H9 (cell line): ENCODE measurements around the gene STBD1. TPM values are rescaled to one million over a fixed set of nuclear protein-coding genes. Genes with fewer than 3 reads are reported as not detected.

ENCODE experiments used
- DNase-seq: peaks from one replicate; pipeline ENCODE4 v3.0.0-alpha.2; 2017
- H2AFZ ChIP-seq: one replicate; pipeline ENCODE4 v1.6.1; 2013; ENCODE audit warnings: mild to moderate bottlenecking, low read length, control low read depth, moderate library complexity
- H2AK5ac ChIP-seq: 2 replicates; pipeline ENCODE4 v1.6.1; 2013; ENCODE audit warnings: low read length, control low read depth, mixed read lengths; ENCODE audit not compliant: insufficient read length
- H2BK120ac ChIP-seq: one replicate; pipeline ENCODE4 v1.6.1; 2013; ENCODE audit warnings: low read depth, mild to moderate bottlenecking, low read length, control low read depth, inconsistent platforms; ENCODE audit not compliant: poor library complexity, severe bottlenecking
- H2BK12ac ChIP-seq: 2 replicates; pipeline ENCODE4 v1.6.1; 2013; ENCODE audit warnings: low read length, control low read depth, mixed read lengths, low read depth; ENCODE audit not compliant: insufficient read length
- H2BK15ac ChIP-seq: 2 replicates; pipeline ENCODE4 v1.6.1; 2013; ENCODE audit warnings: low read depth, low read length, control low read depth
- H2BK20ac ChIP-seq: one replicate; pipeline ENCODE4 v1.6.1; 2013; ENCODE audit warnings: low read depth, mild to moderate bottlenecking, low read length, control low read depth, inconsistent platforms; ENCODE audit not compliant: poor library complexity, severe bottlenecking
- H2BK5ac ChIP-seq: 2 replicates; pipeline ENCODE4 v1.6.1; 2013; ENCODE audit warnings: low read length, control low read depth, mixed read lengths; ENCODE audit not compliant: insufficient read length
- H3K14ac ChIP-seq: 2 replicates; pipeline ENCODE4 v1.6.1; 2013; ENCODE audit warnings: low read length, control low read depth; ENCODE audit not compliant: insufficient read depth
- H3K18ac ChIP-seq: 2 replicates; pipeline ENCODE4 v1.6.1; 2013; ENCODE audit warnings: low read depth, mild to moderate bottlenecking, mixed read lengths, low read length, control low read depth; ENCODE audit not compliant: insufficient read length
- H3K23ac ChIP-seq: 2 replicates; pipeline ENCODE4 v1.6.1; 2013; ENCODE audit warnings: low read length, control low read depth, mixed read lengths, low read depth; ENCODE audit not compliant: insufficient read length
- H3K23me2 ChIP-seq: 2 replicates; pipeline ENCODE4 v1.6.1; 2013; ENCODE audit warnings: low read depth, mild to moderate bottlenecking, mixed read lengths, low read length, control low read depth; ENCODE audit not compliant: insufficient read length, poor library complexity, severe bottlenecking
- H3K27ac ChIP-seq: 2 replicates; pipeline ENCODE4 v1.5.1; 2013; ENCODE audit warnings: low read length, control low read depth, mixed read lengths, low read depth; ENCODE audit not compliant: insufficient read length
- H3K27me3 ChIP-seq: 2 replicates; pipeline ENCODE4 v1.6.1; 2013; ENCODE audit warnings: low read length, control low read depth, inconsistent platforms; ENCODE audit not compliant: insufficient read depth
- H3K4ac ChIP-seq: 2 replicates; pipeline ENCODE4 v1.6.1; 2013; ENCODE audit warnings: low read depth, mild to moderate bottlenecking, control low read depth, inconsistent platforms, low read length, moderate library complexity
- H3K4me1 ChIP-seq: 2 replicates; pipeline ENCODE4 v1.6.1; 2013; ENCODE audit warnings: low read length, control low read depth, inconsistent platforms; ENCODE audit not compliant: insufficient read depth
- H3K4me2 ChIP-seq: 2 replicates; pipeline ENCODE4 v1.6.1; 2013; ENCODE audit warnings: low read length, control low read depth, mixed read lengths; ENCODE audit not compliant: insufficient read length, insufficient read depth
- H3K56ac ChIP-seq: 2 replicates; pipeline ENCODE4 v1.6.1; 2013; ENCODE audit warnings: low read depth, mild to moderate bottlenecking, mixed read lengths, low read length, control low read depth; ENCODE audit not compliant: insufficient read length
- H3K79me1 ChIP-seq: 2 replicates; pipeline ENCODE4 v1.6.1; 2013; ENCODE audit warnings: low read depth, mild to moderate bottlenecking, moderate library complexity, low read length, control low read depth, inconsistent platforms; ENCODE audit not compliant: insufficient read depth, poor library complexity, severe bottlenecking
- H3K79me2 ChIP-seq: 2 replicates; pipeline ENCODE4 v1.6.1; 2013; ENCODE audit warnings: low read length, control low read depth, inconsistent platforms; ENCODE audit not compliant: insufficient read depth
- H3K9ac ChIP-seq: 2 replicates; pipeline ENCODE4 v1.6.1; 2013; ENCODE audit warnings: low read length, control low read depth, mixed read lengths; ENCODE audit not compliant: insufficient read length; ENCODE audit errors: extremely low read depth
- H3K9me3 ChIP-seq: one replicate; pipeline ENCODE4 v1.6.1; 2013; ENCODE audit warnings: low read depth, low read length, inconsistent platforms; ENCODE audit not compliant: control insufficient read depth
- H3T11ph ChIP-seq: one replicate; pipeline ENCODE4 v1.6.1; 2013; ENCODE audit warnings: mild to moderate bottlenecking, low read length, control low read depth, inconsistent platforms
- H4K20me1 ChIP-seq: one replicate; pipeline ENCODE4 v1.6.1; 2013; ENCODE audit not compliant: control insufficient read depth, insufficient read length, insufficient read depth
- H4K5ac ChIP-seq: 2 replicates; pipeline ENCODE4 v1.6.1; 2013; ENCODE audit warnings: low read depth, mild to moderate bottlenecking, mixed read lengths, low read length, control low read depth; ENCODE audit not compliant: insufficient read length
- H4K8ac ChIP-seq: replicated peaks from 2 replicates; pipeline ENCODE4 v1.6.1; 2013; ENCODE audit warnings: low read length, control low read depth, mixed read lengths, low read depth; ENCODE audit not compliant: insufficient read length
- H4K91ac ChIP-seq: 2 replicates; pipeline ENCODE4 v1.6.1; 2013; ENCODE audit warnings: low read depth, mild to moderate bottlenecking, moderate library complexity, mixed read lengths, low read length, control low read depth; ENCODE audit not compliant: insufficient read length
- H3K27ac Mint-ChIP-seq, 3 experiments: 2 replicates in 2 of 3; 3 replicates in 1 of 3; pipeline ENCODE4 v1.8.0; 2020 to 2021; ENCODE audit warnings: mixed read lengths in 3 of 3, mild to moderate bottlenecking in 1 of 3, moderate library complexity in 1 of 3
- H3K27me3 Mint-ChIP-seq: 2 replicates; pipeline ENCODE4 v1.8.0; 2021; ENCODE audit warnings: low read depth, mild to moderate bottlenecking, moderate library complexity, mixed read lengths
- H3K36me3 Mint-ChIP-seq, 3 experiments: 2 replicates in 2 of 3; 3 replicates in 1 of 3; pipeline ENCODE4 v1.8.0; 2020 to 2021; ENCODE audit warnings: low read depth in 3 of 3, mixed read lengths in 3 of 3; ENCODE audit not compliant: insufficient read depth in 1 of 3
- H3K4me1 Mint-ChIP-seq, 2 experiments: 2 replicates each; pipeline ENCODE4 v1.8.0; 2020; ENCODE audit warnings: mixed read lengths in 2 of 2
- H3K4me3 Mint-ChIP-seq, 2 experiments: 2 replicates in 1 of 2; 3 replicates in 1 of 2; pipeline ENCODE4 v1.8.0; 2020 to 2021; ENCODE audit warnings: mild to moderate bottlenecking in 2 of 2, mixed read lengths in 2 of 2, moderate library complexity in 1 of 2
- H3K9me3 Mint-ChIP-seq, 2 experiments: 2 replicates in 1 of 2; 3 replicates in 1 of 2; pipeline ENCODE4 v1.8.0; 2020; ENCODE audit warnings: mild to moderate bottlenecking in 2 of 2, mixed read lengths in 2 of 2, moderate library complexity in 1 of 2
- WGBS: extraction: QIAGEN DNeasy Blood & Tissue Kit; methylation state at CpG from one replicate; pipeline ENCODE4 v1.1.7; 2013; ENCODE audit warnings: missing lambda C conversion rate, low lambda C conversion rate, mixed read lengths; ENCODE audit not compliant: insufficient read length; ENCODE audit errors: extremely low coverage; 5-methylcytosine and 5-hydroxymethylcytosine counted together
- total RNA-seq: library from RNA; stranded (reverse); gene quantifications from 2 replicates; pipeline ENCODE4 v1.2.1, GENCODE V29; 2021
- TF ChIP-seq, protein P1 (sequence below): fragments of 200-600 bp; sonication (generic); conservative IDR thresholded peaks from 3 replicates; pipeline ENCODE4 v1.8.0; 2021; ENCODE audit warnings: antibody characterized with exemption, mild to moderate bottlenecking

STBD1 gene
- total RNA-seq, 1 experiment from 2014 or later = 1.1 TPM

DNA sequence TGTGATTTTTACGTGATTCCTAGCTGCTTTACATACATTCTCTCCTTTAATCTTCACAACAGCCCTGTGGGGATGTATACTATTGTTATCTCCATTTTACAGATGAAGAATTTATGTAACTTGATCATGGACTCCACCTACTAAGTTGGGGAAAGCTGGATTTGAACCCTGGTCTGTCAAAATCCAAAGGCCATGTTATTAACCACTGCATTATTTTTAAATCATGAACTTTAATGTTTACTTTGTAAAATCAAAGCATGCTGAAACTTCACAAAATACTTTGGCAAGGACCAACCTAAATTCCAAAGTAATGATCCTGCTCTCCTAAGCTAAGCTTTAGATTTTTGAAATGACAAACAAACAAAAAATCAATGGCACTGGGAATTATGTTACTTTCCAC, 28.9 kb upstream of the STBD1 start:
- no peaks in the 10 kb centered on the region for H3K23me2 ChIP-seq
- H2AFZ ChIP-seq = no peak overlapping the region
- H4K91ac ChIP-seq = no peak overlapping the region
- no peak overlapping the region for H2BK12ac ChIP-seq
- no peaks in the 10 kb centered on the region for H3K4me1 Mint-ChIP-seq
- H3K27me3 ChIP-seq = no peaks in the 10 kb centered on the region
- H2BK15ac ChIP-seq = no peak overlapping the region
- H3K23ac ChIP-seq = no peak overlapping the region
- H3K27me3 Mint-ChIP-seq = no peaks in the 10 kb centered on the region
- H3K27ac ChIP-seq = no peak overlapping the region
- no peaks in the 10 kb centered on the region for H4K20me1 ChIP-seq
- no peaks in the 10 kb centered on the region for H3K79me2 ChIP-seq
- H3K27ac Mint-ChIP-seq = no peak overlapping the region
- H2BK20ac ChIP-seq = no peak overlapping the region
- H3K4me2 ChIP-seq = no peak overlapping the region
- no peak overlapping the region for H3K56ac ChIP-seq
- no peak overlapping the region for H3K18ac ChIP-seq
- no peak overlapping the region for H2BK5ac ChIP-seq
- no peak overlapping the region for H3K4ac ChIP-seq
- no peak overlapping the region for H4K5ac ChIP-seq
- H3K9ac ChIP-seq = no peak overlapping the region
- no peak overlapping the region for H2BK120ac ChIP-seq
- DNase-seq = no peak
- TF ChIP-seq, protein P1, sequence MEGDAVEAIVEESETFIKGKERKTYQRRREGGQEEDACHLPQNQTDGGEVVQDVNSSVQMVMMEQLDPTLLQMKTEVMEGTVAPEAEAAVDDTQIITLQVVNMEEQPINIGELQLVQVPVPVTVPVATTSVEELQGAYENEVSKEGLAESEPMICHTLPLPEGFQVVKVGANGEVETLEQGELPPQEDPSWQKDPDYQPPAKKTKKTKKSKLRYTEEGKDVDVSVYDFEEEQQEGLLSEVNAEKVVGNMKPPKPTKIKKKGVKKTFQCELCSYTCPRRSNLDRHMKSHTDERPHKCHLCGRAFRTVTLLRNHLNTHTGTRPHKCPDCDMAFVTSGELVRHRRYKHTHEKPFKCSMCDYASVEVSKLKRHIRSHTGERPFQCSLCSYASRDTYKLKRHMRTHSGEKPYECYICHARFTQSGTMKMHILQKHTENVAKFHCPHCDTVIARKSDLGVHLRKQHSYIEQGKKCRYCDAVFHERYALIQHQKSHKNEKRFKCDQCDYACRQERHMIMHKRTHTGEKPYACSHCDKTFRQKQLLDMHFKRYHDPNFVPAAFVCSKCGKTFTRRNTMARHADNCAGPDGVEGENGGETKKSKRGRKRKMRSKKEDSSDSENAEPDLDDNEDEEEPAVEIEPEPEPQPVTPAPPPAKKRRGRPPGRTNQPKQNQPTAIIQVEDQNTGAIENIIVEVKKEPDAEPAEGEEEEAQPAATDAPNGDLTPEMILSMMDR = no peak
- no CpG with 5 or more reads among the region's 1 CpG for WGBS
- no peak overlapping the region for H3K4me3 Mint-ChIP-seq
- no peak overlapping the region for H4K8ac ChIP-seq
- no peak overlapping the region for H3K14ac ChIP-seq
- no peak overlapping the region for H2AK5ac ChIP-seq
- H3K79me1 ChIP-seq = no peaks in the 10 kb centered on the region
- no peaks in the 10 kb centered on the region for H3K9me3 ChIP-seq
- H3T11ph ChIP-seq = no peak overlapping the region
- H3K36me3 Mint-ChIP-seq = no peaks in the 10 kb centered on the region
- no peaks in the 10 kb centered on the region; a peak in 1 of 5 replicates for H3K9me3 Mint-ChIP-seq
- no peaks in the 10 kb centered on the region for H3K4me1 ChIP-seq
